ENCODE data around the gene SLC25A48. TPM values are rescaled to one million over a fixed set of nuclear protein-coding genes. Genes with fewer than 3 reads are reported as not detected.

SLC25A48 gene
- total RNA-seq: 1 to 10 TPM in 1 of 2 donors, under 1 TPM in 1; 0.99 to 1.0 TPM

- H3K36me3 ChIP-seq (replicated peaks in 1 of 2; ENCODE audit: insufficient read depth in 1 of 2, low read depth in 2 of 2): no peaks in the 10 kb centered on the region
- no peaks in the 10 kb centered on the region for H3K27me3 ChIP-seq
- peak within 1 kb of the TSS in 3 of 4 donors; percentile 75 to 92 (median 84) for H3K27ac ChIP-seq
- H3K4me1 ChIP-seq: peaks cover 17% of the 10 kb centered on the region
- H3K9me3 ChIP-seq: no peaks in the 10 kb centered on the region
- TF ChIP-seq POLR2A (IDR thresholded peaks at IDR 0.05): peak; percentile 29 to 82 (median 77)
- TF ChIP-seq, protein P1, sequence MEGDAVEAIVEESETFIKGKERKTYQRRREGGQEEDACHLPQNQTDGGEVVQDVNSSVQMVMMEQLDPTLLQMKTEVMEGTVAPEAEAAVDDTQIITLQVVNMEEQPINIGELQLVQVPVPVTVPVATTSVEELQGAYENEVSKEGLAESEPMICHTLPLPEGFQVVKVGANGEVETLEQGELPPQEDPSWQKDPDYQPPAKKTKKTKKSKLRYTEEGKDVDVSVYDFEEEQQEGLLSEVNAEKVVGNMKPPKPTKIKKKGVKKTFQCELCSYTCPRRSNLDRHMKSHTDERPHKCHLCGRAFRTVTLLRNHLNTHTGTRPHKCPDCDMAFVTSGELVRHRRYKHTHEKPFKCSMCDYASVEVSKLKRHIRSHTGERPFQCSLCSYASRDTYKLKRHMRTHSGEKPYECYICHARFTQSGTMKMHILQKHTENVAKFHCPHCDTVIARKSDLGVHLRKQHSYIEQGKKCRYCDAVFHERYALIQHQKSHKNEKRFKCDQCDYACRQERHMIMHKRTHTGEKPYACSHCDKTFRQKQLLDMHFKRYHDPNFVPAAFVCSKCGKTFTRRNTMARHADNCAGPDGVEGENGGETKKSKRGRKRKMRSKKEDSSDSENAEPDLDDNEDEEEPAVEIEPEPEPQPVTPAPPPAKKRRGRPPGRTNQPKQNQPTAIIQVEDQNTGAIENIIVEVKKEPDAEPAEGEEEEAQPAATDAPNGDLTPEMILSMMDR (IDR thresholded peaks at IDR 0.05): peak in 4 of 7 experiments; percentile 17 to 85 (median 54)
- peak within 1 kb of the TSS; percentile 14 to 15 for H3K4me3 ChIP-seq
- ATAC-seq (peak; percentile 90), DNase-seq (peak; percentile 82 to 92 (median 86))
- intact Hi-C loops (cut with DNase I): loop anchor here (5.0 kb wide), 1 partner anchor 278 kb away; no protein-coding TSS in a partner anchor
- 0 to 3% methylated on average over 21 to 68 of the region's 68 CpGs for WGBS, 2 donors
Measured at GRCh38 chr5:135834639-135835529, at the start of gene SLC25A48. Gene SLC25A48, plus strand, starts transcription at chr5:135834663. Its CDS starts 185 bp downstream, at chr5:135834848.

- Histone ChIP-seq H3K36me3 (replicated peaks in 1 of 2; ENCODE audit: insufficient read depth in 1 of 2, low read depth in 2 of 2) (no peaks in the 10 kb centered on the region), H3K27ac (no peak overlapping the region), H3K27me3 (no peaks in the 10 kb centered on the region), H3K9me3 (no peaks in the 10 kb centered on the region), H3K4me3 (no peak overlapping the region), H3K4me1 (no peaks in the 10 kb centered on the region)
- 63 to 69% methylated on average over 10 of the region's 10 CpGs for WGBS, 2 donors
- TF ChIP-seq POLR2A (IDR thresholded peaks at IDR 0.05): no peak
- TF ChIP-seq, protein P1 (IDR thresholded peaks at IDR 0.05): no peak
- no peak for ATAC-seq
- intact Hi-C loops (cut with DNase I): no loop called here
- no peak for DNase-seq
Measured at GRCh38 chr5:135800656-135801055, 33.8 kb upstream of the SLC25A48 start.

- ATAC-seq (no peak), DNase-seq (no peak)
- H3K4me1 ChIP-seq: no peaks in the 10 kb centered on the region
- no peaks in the 10 kb centered on the region for H3K9me3 ChIP-seq
- TF ChIP-seq, protein P1 (IDR thresholded peaks at IDR 0.05): no peak
- no peak for TF ChIP-seq POLR2A (IDR thresholded peaks at IDR 0.05)
- 74 to 78% methylated on average over 7 of the region's 7 CpGs for WGBS, 2 donors
- no peak overlapping the region for H3K4me3 ChIP-seq
- no peaks in the 10 kb centered on the region for H3K27me3 ChIP-seq
- no peak overlapping the region for H3K27ac ChIP-seq
- intact Hi-C loops (cut with DNase I): no loop called here
- no peaks in the 10 kb centered on the region for H3K36me3 ChIP-seq (replicated peaks in 1 of 2; ENCODE audit: insufficient read depth in 1 of 2, low read depth in 2 of 2)
Measured at GRCh38 chr5:135810188-135810943, 24.1 kb upstream of the SLC25A48 start.

DNA sequence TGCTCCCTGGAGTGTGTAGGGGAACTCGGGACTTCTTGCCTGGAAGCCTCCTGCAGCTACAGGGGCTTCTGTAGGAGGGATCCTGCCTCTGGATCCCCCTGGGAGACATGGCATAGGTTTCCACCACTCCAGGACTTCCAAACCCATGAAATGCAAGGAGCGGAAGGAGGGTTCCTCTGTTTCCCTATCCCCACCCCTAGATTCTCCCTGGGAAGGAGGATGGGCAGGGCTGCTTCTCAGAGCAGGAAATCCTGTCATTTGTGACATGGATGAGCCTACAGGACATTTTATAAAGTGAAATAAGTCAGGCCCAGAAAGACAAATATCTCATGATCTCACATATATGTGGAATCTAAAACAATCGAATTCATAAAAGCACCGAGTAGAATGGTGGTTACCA, 23.5 kb upstream of the SLC25A48 start:
- no peak overlapping the region for H3K27ac ChIP-seq
- TF ChIP-seq POLR2A (IDR thresholded peaks at IDR 0.05): no peak
- TF ChIP-seq, protein P1 (IDR thresholded peaks at IDR 0.05): no peak
- ATAC-seq (no peak), DNase-seq (no peak)
- H3K9me3 ChIP-seq: no peaks in the 10 kb centered on the region
- intact Hi-C loops (cut with DNase I): no loop called here
- no peaks in the 10 kb centered on the region for H3K27me3 ChIP-seq
- no peaks in the 10 kb centered on the region for H3K36me3 ChIP-seq (replicated peaks in 1 of 2; ENCODE audit: insufficient read depth in 1 of 2, low read depth in 2 of 2)
- 65 to 92% methylated on average over 4 of the region's 4 CpGs for WGBS, 2 donors
- H3K4me3 ChIP-seq: no peak overlapping the region
- no peaks in the 10 kb centered on the region for H3K4me1 ChIP-seq
